Activated T-helper 9 cell treated with anti-CD3 and anti-CD28 coated beads, Interleukin-2, amount 50 U/mL, for 16 hours (primary cell): Measurements from ENCODE around the gene ADRB2.

Experiments used
- DNase-seq: peaks from one replicate; pipeline ENCODE4 v3.0.0-alpha.2; 2020; ENCODE audit warnings: low read depth

ADRB2 gene

DNA sequence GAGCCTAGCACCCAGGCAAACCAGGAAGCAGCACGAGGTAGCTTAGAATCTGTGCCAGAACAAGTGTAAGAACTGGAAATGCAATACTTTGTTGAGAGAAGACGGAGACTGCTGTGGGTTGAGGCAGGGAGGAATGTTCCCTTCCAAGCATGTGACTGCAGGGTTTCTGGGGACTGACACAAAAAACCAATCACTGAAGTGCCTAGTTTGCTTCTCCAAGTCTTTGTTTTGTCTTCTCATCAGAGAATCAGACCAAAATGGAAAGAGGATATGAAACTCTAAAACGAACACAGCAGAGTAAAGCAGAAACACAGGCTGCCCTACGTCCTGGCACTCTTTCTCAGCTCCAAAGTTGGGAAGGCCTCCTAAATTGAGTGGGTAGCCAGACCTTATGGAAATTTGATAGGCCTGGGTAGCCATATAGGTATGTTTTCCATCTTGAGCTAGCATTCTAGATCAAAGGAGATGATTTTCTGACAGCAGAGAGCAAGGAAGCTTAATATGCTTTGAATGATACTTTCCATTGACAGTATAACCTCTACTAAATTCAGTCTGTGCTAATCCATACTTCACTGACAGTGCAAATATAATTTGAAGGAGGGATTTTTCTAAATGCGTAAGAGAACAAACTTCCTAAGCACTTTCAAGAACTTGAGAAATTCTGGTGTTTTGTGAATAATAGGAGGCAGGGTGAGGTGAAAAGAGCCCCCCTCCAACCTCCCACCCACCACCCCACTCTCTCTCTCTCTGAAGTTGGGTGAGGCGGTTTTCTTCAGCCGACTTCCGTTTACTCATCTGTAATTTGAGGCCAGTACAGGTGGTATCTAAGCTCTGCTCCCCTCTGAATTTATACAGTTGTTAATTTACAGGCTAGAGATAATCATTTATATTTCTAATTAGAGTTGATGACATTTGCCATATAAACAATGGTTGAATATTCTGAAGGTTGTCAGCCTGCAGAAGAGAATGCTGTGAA, 5.5 kb downstream of the ADRB2 start:
- no peak for DNase-seq

GRCh38 chr5:148833122-148833521, 6.7 kb downstream of the ADRB2 start:
- DNase-seq = no peak

- no peak for DNase-seq
Measured at GRCh38 chr5:148833925-148834324, 7.5 kb downstream of the ADRB2 start.

- no peak for DNase-seq
Measured at GRCh38 chr5:148834689-148835088, 8.3 kb downstream of the ADRB2 start.

DNA sequence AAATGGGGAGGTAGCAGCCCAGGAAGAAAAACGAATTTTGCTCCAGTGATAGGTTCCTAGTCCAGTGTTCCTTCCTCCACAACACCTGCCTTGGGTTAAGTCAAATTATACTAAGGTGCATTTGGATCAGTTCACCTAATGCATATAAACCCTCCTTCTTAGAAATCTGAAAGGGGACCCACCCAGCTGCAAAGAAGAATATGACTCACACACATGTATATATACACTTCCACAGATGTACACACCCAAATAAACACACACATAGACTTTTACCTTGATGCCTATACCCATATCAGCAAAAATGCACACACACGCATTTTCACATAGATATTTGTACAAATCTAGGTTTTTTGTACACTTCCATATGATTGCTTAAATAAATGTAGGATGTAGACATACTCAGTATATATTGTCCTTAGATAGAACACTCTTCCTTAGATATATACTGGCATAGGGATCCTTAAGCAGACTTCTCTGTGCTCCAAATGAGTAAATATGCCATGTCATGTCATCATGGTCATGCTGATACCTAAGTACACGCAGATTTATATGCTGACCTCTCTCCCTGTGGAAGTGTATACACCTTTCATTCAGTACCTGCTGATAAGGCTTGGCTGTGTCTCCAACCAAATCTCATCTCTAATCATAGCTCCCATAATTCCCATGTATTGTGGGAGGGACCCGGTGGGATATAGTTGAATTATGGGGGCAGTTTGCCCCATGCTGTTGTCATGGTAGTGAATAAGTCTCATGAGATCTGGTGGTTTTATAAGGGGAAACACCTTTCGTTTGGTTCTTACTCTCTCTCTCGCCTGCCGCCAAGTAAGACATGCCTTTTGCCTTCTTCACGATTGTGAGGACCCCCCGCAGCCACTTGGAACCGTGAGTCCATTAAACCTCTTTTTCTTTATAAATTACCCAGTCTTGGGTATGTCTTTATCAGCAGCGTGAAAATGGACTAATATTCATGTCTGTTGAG, 10.2 kb downstream of the ADRB2 start:
- DNase-seq = no peak

- DNase-seq = no peak
Measured at GRCh38 chr5:148837383-148837782, 11.0 kb downstream of the ADRB2 start.

GRCh38 chr5:148838357-148838756, 11.9 kb downstream of the ADRB2 start:
- no peak for DNase-seq

DNA sequence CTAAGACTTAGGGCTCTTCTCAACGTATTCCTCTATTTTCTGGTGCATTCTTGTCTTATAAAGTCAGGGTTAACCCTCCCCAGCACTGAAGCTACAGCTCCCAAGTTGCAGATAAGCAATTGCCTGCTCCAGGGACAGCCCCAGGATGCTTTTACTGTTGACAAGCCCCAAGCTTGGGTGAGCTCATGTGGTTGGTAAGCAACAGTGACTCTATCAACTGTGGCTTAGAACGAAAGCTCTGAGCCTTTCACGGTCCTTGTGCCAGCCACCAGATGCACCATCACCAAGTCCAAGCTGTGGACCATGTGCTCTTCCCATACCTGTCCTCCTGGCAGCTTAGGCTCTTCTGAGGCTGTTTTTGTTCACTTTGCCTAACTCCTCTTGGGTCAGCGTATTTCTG, 13.5 kb downstream of the ADRB2 start:
- no peak for DNase-seq

DNA sequence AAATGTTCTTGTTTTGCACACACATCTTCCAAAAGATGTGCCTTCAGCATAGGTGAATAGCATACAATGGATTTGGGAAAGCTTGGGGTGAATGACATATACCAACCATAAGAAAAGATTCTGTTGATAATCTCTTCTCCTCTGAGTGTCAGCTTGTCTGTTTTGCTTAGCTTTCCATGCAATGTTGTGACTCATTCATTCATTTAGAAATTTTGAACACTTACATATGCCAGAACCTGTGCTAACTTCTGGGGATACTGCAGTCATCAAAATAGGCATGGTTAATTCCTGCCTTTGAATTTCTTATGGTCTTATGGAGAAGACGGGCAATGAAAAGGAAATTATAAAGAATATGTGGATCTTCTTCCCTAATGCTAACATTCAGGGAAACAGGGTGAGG, 14.1 kb downstream of the ADRB2 start:
- no peak for DNase-seq

DNA sequence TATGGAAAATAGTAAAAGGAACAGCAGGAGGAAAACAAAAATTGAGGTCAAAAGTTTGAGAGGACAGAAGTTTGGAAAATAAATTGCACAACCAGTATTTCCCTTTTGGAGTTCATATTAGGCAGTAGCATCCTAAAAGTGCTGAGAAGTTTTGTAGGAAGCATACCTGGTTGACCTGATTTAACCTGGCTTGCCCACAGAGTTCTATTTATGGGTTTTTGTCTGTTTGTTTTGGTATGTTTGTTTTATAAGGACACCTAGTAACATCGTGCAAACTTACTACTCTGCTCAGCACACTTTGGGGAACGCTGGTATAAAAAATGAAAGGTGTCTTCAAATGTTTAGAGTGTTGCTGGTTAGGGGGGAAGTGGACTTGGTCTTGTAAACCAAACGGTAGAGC, 15.1 kb downstream of the ADRB2 start:
- DNase-seq = no peak

DNA sequence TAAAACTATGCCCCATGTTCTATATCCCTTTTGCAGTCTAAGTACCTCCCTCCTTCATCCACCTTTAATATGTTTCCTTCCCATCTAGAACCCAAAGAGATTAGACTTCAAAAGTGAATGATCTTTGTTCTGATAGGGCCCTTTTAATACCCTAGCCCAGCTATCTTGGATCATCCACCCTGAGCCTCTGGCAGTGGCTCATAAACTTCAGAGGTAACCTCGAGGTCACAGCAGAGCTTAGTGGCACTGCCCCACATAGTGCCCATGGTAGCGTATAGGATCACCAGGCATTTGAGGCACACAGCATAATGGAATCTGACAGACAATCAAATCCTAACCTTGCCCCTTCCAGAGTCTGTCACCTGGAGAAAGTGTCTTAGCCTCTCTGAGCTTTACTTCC, 15.8 kb downstream of the ADRB2 start:
- DNase-seq = no peak

- no peak for DNase-seq
Measured at GRCh38 chr5:148843510-148844318, 17.3 kb downstream of the ADRB2 start.

DNA sequence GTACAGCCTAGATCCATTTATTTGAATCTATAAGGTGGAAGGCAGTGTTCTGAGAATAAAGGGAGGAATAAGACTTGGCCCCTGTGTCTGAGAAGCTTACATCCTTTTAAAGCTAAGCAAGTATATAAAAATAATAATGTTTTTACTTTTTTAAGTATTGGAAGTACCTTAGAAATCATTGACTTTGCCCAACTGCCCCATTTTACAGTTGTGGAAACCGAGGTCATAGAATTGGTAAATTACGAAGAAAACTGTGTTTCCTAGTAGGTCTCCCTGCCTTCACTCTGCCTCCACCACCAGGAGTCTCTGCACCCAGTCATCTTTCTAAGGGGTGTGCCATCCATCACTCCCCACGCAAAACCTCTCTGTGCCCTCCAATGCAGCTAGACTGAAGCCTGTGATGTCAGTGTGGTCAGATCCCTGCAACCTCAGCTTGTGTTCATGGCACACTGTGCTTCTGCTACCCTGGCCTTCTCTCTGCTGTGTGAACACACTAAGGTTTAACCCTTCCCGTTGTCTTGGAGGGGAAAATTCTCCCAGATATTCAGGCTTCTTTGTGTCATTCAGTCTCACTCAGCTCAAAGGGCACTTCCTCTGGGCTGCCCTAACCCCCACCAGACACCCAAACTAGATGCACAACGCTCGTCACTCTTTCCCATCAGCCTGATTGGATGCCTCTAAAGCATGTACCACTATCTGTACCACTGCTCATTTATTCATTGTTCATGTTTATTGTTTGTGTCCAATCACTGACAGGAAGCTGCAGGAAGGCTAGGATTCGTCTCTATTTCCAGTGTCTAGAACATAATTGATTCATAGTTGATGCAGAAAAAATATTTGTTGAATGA, 18.2 kb downstream of the ADRB2 start:
- DNase-seq = no peak

DNA sequence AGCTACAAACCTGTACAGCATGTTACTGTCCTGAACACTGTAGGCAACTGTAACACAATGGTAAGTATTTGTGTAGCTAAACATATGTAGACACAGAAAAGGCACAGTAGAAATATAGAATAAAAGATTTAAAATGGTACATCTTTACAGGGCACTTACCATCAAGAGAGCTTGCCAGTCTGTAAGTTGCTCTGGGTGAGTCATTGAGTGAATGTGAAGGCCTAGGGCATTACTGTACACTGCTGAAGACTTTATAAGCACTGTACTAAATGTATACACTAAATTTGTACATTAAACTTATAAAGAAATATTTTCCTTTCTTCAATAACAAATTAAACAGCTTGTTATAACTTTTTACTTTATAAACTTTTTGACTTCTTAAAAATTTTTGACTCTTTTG, 20.5 kb downstream of the ADRB2 start:
- DNase-seq = no peak

DNA sequence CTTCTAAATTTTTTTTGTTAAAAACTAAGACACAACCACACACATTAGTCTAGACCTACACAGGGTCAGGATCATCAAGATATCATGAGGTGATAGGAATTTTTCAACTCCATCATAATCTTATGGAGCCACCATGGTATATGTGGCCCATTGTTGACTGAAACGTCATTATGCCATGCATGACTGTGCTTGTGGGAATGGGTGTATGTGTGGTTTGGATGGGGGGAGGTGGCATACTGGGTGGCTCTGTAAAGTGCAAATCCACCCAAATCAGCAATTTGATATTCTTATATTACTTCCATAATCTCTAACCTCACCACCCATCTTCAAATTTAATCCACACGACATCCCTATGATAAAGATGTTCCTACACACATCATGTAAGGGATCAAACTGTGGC, 21.0 kb downstream of the ADRB2 start:
- no peak for DNase-seq

DNA sequence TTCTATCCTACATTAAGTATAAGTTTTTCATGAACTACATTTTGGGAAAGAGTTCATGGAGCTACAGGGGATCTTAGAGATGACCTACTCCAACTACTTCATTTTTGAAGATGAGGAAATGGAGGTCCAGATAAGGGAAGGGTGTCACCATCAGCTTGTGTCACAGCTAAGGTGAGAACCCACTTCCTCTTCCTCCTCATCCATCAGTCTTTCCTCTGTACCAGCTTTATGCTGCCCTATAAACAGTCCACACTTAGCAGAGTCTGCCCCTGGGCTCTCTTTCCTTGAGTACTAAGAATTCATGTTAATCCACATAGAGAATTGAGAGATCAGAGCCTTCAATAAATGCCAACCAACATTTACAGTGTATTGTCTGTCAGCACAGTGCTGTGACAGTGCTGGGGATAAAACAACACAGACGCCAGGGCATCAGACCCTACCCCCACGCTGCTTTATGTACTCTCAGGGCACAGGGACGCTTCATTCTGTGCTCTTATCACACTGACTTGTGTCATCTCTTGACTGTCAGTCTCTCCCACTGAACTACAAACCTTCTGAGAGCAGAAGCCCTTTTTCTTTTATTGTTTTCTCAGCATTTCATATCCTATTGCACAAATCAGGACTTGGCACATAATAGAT, 22.1 kb downstream of the ADRB2 start:
- DNase-seq = no peak

- DNase-seq = no peak
Measured at GRCh38 chr5:148849461-148849860, 23.1 kb downstream of the ADRB2 start.

- no peak for DNase-seq
Measured at GRCh38 chr5:148850836-148851235, 24.4 kb downstream of the ADRB2 start.

DNA sequence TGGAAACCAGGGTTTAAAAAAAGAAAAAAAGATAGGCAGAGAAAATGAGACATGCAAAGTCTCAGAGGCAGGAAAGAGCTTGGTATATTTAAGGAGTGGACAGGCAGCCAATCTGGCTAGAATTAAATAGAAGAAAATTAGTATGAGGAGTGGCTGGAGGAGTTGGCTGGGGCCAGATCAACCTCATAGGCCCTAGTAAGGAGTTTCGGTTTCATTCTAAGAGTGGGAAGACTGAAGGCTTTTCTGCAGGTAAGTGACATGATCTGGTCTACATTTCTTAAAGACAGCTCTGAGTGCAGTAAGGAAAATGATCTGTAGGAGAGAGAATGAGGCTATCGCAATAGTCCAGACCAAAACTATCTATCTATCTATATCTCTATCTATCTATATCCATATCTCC, 27.5 kb downstream of the ADRB2 start:
- no peak for DNase-seq

DNA sequence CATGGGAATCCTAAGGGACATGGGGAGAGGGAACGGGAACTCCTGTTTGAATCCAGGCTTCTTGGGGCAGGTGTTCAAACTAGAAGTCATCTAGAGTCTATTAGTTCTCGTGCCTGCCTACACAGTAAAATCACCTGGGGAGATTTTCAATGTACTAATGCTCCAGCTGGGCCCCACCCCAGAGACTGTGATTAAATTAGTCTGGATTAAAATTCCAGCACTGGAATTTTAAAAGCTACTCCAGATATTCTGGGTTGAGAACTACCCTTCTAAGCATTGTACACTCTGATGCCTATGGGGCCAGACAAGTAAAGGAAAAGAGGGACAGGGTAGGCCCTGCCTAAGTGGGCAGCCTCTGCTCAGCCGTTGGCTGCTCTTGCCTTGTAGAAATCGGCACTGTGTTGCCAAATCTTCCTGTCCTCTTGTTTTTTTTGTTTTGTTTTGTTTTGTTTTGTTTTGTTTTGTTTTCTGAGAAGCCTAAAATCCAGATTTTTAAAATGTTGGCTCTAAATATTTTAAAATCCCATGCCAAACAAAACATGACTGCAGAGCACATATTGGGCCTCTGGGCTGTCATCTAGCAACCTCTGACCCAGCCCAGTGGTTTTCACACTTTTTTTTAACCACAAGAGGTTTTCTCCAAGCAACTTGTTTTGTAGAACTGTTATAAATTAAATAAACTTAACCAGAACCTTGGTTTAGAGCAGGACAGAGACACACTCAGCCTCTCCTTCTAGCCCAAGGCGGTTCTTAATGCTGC, 29.0 kb downstream of the ADRB2 start:
- DNase-seq = no peak
